Nephron (organoid): Measurements from ENCODE around the gene DLG1.

Experiments used
- H3K27ac Mint-ChIP-seq, 3 experiments: 2 replicates each; pipeline ENCODE4 v1.8.0; 2020; ENCODE audit warnings: mixed read lengths in 3 of 3, mild to moderate bottlenecking in 2 of 3, moderate library complexity in 1 of 3
- H3K27me3 Mint-ChIP-seq: 2 replicates; pipeline ENCODE4 v1.8.0; 2021; ENCODE audit warnings: low read depth, mild to moderate bottlenecking, moderate library complexity, mixed read lengths
- H3K36me3 Mint-ChIP-seq: 2 replicates; pipeline ENCODE4 v1.8.0; 2020; ENCODE audit warnings: low read depth, mixed read lengths
- H3K4me1 Mint-ChIP-seq: 2 replicates; pipeline ENCODE4 v1.8.0; 2020; ENCODE audit warnings: mixed read lengths
- H3K4me3 Mint-ChIP-seq, 3 experiments: 2 replicates each; pipeline ENCODE4 v1.8.0; 2020; ENCODE audit warnings: mild to moderate bottlenecking in 3 of 3, mixed read lengths in 3 of 3, moderate library complexity in 2 of 3
- H3K9me3 Mint-ChIP-seq: 2 replicates; pipeline ENCODE4 v1.8.0; 2020; ENCODE audit warnings: mixed read lengths
- CTCF ChIP-seq, 3 experiments: fragments of 200-600 bp; sonication (generic); IDR thresholded peaks; one replicate each; pipeline ENCODE4 v1.5.0; 2021; ENCODE audit warnings: antibody characterized with exemption in 3 of 3; ENCODE audit not compliant: unreplicated experiment in 3 of 3

Gene DLG1

GRCh38 chr3:197229836-197230235 is 68.6 kb downstream of the DLG1 start:
- no peaks in the 10 kb centered on the region for H3K27me3 Mint-ChIP-seq
- no peak overlapping the region for H3K27ac Mint-ChIP-seq
- TF ChIP-seq CTCF (IDR thresholded peaks at IDR 0.05; ENCODE audit: unreplicated experiment in 3 of 3), result no peak
- no peak overlapping the region for H3K4me3 Mint-ChIP-seq
- H3K4me1 Mint-ChIP-seq, result peaks cover 13% of the 10 kb centered on the region
- peaks cover 26% of the 10 kb centered on the region for H3K36me3 Mint-ChIP-seq
- peaks cover 12% of the 10 kb centered on the region for H3K9me3 Mint-ChIP-seq

GRCh38 chr3:197229178-197229577 is 69.2 kb downstream of the DLG1 start:
- Mint-ChIP-seq H3K27ac (no peak overlapping the region), H3K27me3 (no peaks in the 10 kb centered on the region), H3K36me3 (peaks cover 19% of the 10 kb centered on the region), H3K4me1 (peaks cover 13% of the 10 kb centered on the region), H3K9me3 (peaks cover 7% of the 10 kb centered on the region), H3K4me3 (no peak overlapping the region)
- TF ChIP-seq CTCF (IDR thresholded peaks at IDR 0.05; ENCODE audit: unreplicated experiment in 3 of 3), result no peak

- Mint-ChIP-seq H3K4me1 (peaks cover 21% of the 10 kb centered on the region), H3K27me3 (no peaks in the 10 kb centered on the region), H3K27ac (no peak overlapping the region), H3K9me3 (peaks cover 4% of the 10 kb centered on the region), H3K4me3 (no peak overlapping the region), H3K36me3 (peaks cover 12% of the 10 kb centered on the region)
- no peak for TF ChIP-seq CTCF (IDR thresholded peaks at IDR 0.05; ENCODE audit: unreplicated experiment in 3 of 3)
Measured at GRCh38 chr3:197227780-197228574, 70.4 kb downstream of the DLG1 start.

GRCh38 chr3:197226179-197226578 is 72.2 kb downstream of the DLG1 start:
- no peaks in the 10 kb centered on the region for H3K27me3 Mint-ChIP-seq
- H3K9me3 Mint-ChIP-seq, result no peaks in the 10 kb centered on the region
- H3K4me1 Mint-ChIP-seq, result peaks cover 34% of the 10 kb centered on the region
- no peak for TF ChIP-seq CTCF (IDR thresholded peaks at IDR 0.05; ENCODE audit: unreplicated experiment in 3 of 3)
- peak overlapping the region in 1 of 3 experiments; percentile 46 for H3K27ac Mint-ChIP-seq
- H3K4me3 Mint-ChIP-seq, result no peak overlapping the region
- H3K36me3 Mint-ChIP-seq, result no peaks in the 10 kb centered on the region

GRCh38 chr3:197225579-197225978 is 72.8 kb downstream of the DLG1 start:
- Mint-ChIP-seq H3K27ac (peak overlapping the region in 1 of 3 experiments; percentile 11), H3K36me3 (no peaks in the 10 kb centered on the region), H3K27me3 (no peaks in the 10 kb centered on the region), H3K9me3 (no peaks in the 10 kb centered on the region), H3K4me3 (no peak overlapping the region), H3K4me1 (peaks cover 34% of the 10 kb centered on the region)
- no peak for TF ChIP-seq CTCF (IDR thresholded peaks at IDR 0.05; ENCODE audit: unreplicated experiment in 3 of 3)

- peak overlapping the region in 1 of 3 experiments; percentile 28 for H3K27ac Mint-ChIP-seq
- peaks cover 34% of the 10 kb centered on the region for H3K4me1 Mint-ChIP-seq
- H3K27me3 Mint-ChIP-seq, result no peaks in the 10 kb centered on the region
- no peaks in the 10 kb centered on the region for H3K36me3 Mint-ChIP-seq
- H3K9me3 Mint-ChIP-seq, result no peaks in the 10 kb centered on the region
- no peak overlapping the region for H3K4me3 Mint-ChIP-seq
- TF ChIP-seq CTCF (IDR thresholded peaks at IDR 0.05; ENCODE audit: unreplicated experiment in 3 of 3), result peak; percentile 63 to 82 (median 69)
Measured at GRCh38 chr3:197224034-197224444, 74.4 kb downstream of the DLG1 start.
